ENCODE measurements around the gene LAMC3.
A peak's percentile ranks its signal among the peaks of the same experiment; 100 is the strongest.
"Not testable (repeated sequence)": the region's sequence is repeated elsewhere in the genome, so short reads cannot be mapped to it uniquely, and the experiment has no call there.

LAMC3 gene

DNA sequence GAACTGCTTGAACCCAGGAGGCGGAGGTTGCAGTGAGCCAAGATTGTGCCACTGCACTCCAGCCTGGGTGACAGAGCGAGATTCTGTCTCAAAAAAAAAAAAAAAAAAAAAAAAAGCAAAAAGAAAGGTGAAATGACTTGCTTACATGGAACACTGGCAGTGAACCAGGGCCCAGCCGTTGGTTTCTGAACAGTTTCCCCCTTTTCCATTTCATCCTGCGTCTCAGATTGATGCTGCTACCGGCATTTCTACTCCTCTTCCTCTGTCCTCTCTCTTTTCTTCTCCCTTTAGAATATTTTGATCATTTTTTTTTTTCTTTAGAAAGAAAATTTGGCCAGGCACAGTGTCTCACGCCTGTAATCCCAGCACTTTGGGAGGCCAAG is 106.4 kb downstream of the LAMC3 start:
- H3K36me3 Mint-ChIP-seq (ENCODE audit: low read depth); DNase-seq; H3K4me3 Mint-ChIP-seq; H3K4me1 Mint-ChIP-seq (ENCODE audit: low read depth); H3K27ac Mint-ChIP-seq; H3K9me3 Mint-ChIP-seq: not testable (repeated sequence)
- peaks cover 23% of the 10 kb centered on the region for H3K27me3 Mint-ChIP-seq

DNA sequence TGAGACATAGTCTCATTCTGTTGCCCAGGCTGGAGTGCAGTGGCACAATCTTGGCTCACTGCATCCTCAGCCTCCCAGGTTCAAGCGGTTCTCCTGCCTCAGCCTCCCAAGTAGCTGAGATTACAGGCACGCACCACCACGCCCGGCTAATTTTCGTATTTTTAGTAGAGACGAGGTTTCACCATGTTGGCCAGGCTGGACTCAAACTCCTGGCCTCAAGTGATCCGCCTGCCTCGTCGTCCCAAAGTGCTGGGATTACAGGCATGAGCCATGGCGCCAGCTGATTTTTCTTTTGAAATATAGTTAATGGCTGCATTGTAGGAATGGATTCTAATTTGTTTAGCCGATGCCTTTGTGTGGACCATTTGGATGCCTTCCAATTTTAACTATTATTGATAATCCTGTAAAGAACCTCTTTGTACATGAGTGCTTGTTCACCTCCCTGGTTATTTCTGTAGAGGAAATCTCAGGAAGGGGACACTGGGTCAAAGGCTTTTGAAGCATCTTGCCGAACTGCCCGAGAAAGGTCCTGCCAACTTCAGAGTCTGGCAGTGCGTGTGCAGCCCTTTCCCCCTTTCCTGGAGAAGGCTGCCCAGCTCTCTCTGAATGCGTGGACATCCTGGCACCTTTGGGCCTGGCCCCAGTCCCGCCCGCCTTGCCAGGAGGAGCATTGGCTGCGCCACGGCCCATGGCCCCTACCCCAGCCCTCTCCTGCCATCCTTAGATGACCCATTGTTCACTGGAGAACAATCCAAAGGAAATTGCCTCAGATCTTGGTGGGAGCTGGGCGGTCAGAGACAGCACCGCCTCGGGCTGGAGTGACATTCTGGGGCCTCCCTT is 107.5 kb downstream of the LAMC3 start:
- no peaks in the 10 kb centered on the region for H3K4me1 Mint-ChIP-seq (ENCODE audit: low read depth)
- H3K9me3 Mint-ChIP-seq: no peaks in the 10 kb centered on the region
- no peaks in the 10 kb centered on the region for H3K36me3 Mint-ChIP-seq (ENCODE audit: low read depth)
- peaks cover 23% of the 10 kb centered on the region for H3K27me3 Mint-ChIP-seq
- H3K27ac Mint-ChIP-seq: no peak overlapping the region
- no peak for DNase-seq
- H3K4me3 Mint-ChIP-seq: no peak overlapping the region

DNA sequence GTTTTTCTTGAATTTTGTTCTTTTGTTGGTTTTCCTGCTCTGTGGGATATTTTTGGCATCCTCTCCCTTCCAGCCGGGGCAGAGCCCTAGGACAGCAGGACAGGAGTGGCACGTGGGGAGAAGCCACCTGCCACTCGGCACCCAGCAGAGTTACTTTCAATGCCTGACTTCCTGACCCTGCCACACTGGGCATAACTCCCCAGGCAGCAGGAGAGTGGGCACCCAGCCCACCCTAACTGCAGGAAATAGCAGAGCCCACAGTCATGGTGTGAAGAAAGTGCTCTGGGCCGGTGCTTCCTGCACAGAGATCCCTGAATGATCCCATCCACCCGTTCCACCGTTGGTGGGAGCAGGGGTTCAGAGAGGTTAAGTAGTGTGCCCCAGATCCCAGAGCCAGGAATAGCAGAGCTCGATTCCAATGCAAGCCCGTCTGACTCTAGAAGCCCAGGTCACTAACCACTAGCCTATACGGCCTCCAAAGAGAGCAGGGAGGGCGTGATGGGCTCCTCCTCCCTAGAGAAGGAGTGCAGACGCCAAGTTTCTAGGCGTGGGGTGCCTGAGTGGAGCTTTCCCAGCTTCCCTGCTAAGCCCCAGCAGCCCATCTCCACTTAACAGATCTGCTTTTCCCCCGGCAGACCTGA is 108.3 kb downstream of the LAMC3 start:
- Mint-ChIP-seq H3K27ac (no peak overlapping the region), H3K9me3 (no peaks in the 10 kb centered on the region), H3K36me3 (ENCODE audit: low read depth) (no peaks in the 10 kb centered on the region), H3K4me1 (ENCODE audit: low read depth) (no peaks in the 10 kb centered on the region), H3K4me3 (no peak overlapping the region), H3K27me3 (peaks cover 23% of the 10 kb centered on the region)
- DNase-seq: no peak

DNA sequence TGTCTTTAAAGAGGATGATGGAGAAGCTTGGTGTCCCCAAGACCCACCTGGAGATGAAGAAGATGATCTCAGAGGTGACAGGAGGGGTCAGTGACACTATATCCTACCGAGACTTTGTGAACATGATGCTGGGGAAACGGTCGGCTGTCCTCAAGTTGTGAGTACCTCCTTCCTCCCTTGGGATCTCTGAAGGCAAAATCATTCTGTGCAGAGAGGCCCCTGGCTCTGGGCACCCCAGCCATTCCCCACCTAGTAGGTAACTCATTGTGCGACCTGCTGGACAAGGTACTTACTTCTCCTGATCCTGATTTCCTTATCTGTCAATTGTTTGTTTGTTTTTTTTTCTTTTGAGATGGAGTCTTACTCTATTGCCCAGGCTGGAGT is 108.8 kb downstream of the LAMC3 start:
- H3K27ac Mint-ChIP-seq: no peak overlapping the region
- H3K27me3 Mint-ChIP-seq: peaks cover 23% of the 10 kb centered on the region
- no peaks in the 10 kb centered on the region for H3K9me3 Mint-ChIP-seq
- H3K4me1 Mint-ChIP-seq (ENCODE audit: low read depth): no peaks in the 10 kb centered on the region
- no peaks in the 10 kb centered on the region for H3K36me3 Mint-ChIP-seq (ENCODE audit: low read depth)
- no peak for DNase-seq
- no peak overlapping the region for H3K4me3 Mint-ChIP-seq

DNA sequence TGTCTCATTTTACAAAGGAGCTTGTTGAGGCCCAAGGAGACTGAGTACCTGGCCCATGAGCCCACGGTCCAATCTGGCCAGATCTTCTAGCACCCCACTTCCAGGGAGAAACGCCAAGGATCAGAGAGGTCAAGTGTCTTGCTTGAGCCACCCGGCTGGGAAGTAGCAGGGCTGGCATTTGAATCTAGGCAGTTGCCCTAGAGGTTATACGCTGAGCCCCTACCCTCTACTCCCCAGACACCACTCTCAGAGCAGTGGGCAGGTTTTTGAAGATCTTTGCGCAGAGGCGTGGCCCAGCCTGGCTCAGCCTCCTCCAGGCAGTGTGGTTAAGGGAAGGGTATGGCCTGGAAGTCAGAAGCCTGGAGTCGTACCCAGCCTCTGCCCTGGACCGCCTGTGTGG is 110.6 kb downstream of the LAMC3 start:
- Mint-ChIP-seq H3K4me3 (no peak overlapping the region), H3K4me1 (ENCODE audit: low read depth) (peaks cover under 1% of the 10 kb centered on the region), H3K27me3 (peaks cover 23% of the 10 kb centered on the region), H3K36me3 (ENCODE audit: low read depth) (no peaks in the 10 kb centered on the region), H3K27ac (no peak overlapping the region), H3K9me3 (no peaks in the 10 kb centered on the region)
- no peak for DNase-seq

DNA sequence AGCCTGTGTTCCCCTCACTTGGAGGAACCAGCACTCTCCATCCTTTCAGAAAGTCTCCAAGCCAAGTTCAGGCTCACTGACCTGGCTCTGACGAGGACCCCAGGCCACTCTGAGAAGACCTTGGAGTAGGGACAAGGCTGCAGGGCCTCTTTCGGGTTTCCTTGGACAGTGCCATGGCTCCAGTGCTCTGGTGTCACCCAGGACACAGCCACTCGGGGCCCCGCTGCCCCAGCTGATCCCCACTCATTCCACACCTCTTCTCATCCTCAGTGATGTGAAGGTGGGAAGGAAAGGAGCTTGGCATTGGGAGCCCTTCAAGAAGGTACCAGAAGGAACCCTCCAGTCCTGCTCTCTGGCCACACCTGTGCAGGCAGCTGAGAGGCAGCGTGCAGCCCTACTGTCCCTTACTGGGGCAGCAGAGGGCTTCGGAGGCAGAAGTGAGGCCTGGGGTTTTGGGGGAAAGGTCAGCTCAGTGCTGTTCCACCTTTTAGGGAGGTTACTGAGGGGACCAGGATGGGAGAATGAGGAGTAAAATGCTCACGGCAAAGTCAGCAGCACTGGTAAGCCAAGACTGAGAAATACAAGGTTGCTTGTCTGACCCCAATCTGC is 111.8 kb downstream of the LAMC3 start:
- DNase-seq: no peak
- no peak overlapping the region for H3K4me3 Mint-ChIP-seq
- peaks cover 23% of the 10 kb centered on the region for H3K27me3 Mint-ChIP-seq
- no peaks in the 10 kb centered on the region for H3K9me3 Mint-ChIP-seq
- no peak overlapping the region for H3K27ac Mint-ChIP-seq
- H3K4me1 Mint-ChIP-seq (ENCODE audit: low read depth): peaks cover 3% of the 10 kb centered on the region
- peaks cover 10% of the 10 kb centered on the region for H3K36me3 Mint-ChIP-seq (ENCODE audit: low read depth)

DNA sequence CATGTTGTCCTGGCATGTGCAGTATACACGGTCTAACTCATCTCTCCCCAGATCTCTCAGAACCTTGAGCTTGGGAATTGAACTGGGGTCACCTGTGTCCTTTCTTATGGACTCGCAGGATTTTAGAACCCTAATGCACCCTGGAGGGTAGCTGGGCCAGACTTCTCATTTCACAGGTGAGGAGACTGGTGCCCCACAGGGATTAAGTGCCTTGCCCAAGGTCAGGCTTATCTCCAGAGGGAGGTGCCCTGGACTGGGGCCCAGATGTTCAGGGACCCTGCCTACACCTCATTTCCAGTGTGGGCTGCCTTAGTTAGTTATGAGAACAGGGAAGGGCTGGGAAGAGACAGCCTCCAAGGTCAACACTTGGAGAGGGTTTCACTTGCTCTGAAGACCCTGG is 112.4 kb downstream of the LAMC3 start:
- Mint-ChIP-seq H3K27me3 (peaks cover 23% of the 10 kb centered on the region), H3K9me3 (no peaks in the 10 kb centered on the region), H3K4me3 (no peak overlapping the region), H3K4me1 (ENCODE audit: low read depth) (peaks cover 8% of the 10 kb centered on the region), H3K36me3 (ENCODE audit: low read depth) (peaks cover 16% of the 10 kb centered on the region), H3K27ac (no peak overlapping the region)
- DNase-seq: no peak

DNA sequence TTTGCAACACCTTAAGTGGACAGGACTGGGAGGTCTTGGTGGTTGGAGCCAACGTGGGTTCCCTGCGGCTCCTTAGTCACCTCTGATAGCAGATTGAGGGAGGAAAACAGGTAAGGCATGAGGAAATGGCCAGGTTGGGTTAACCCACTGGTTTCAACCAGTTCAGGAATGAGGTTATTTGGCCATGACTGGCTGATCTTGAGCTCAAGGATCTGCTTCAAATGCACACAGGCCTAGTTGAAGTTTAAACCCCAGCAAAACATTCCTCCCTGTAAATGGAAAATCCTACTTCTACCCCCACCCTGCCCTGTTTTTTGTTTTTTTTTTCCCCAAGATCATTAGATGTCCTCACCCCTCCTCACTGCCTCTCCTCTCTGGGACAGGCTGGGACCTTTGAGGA is 113.2 kb downstream of the LAMC3 start:
- Mint-ChIP-seq H3K36me3 (ENCODE audit: low read depth) (peaks cover 20% of the 10 kb centered on the region), H3K9me3 (no peaks in the 10 kb centered on the region), H3K27me3 (peaks cover 16% of the 10 kb centered on the region), H3K4me1 (ENCODE audit: low read depth) (peaks cover 14% of the 10 kb centered on the region), H3K4me3 (no peak overlapping the region), H3K27ac (no peak overlapping the region)
- no peak for DNase-seq

DNA sequence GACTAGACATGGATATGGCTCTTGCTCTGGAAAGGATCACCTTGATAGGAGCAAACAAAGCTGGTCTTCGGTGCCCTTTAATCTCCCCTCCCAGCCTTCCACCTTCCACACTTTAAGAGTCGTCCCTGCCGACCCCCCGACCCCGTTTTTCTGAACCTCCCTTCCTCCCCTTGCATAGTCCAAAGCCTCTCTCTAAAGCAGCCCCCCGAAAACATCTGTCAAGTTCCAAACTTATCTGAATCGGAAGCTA is 116.0 kb downstream of the LAMC3 start:
- peak overlapping the region; percentile 99 for H3K4me3 Mint-ChIP-seq
- no peak for DNase-seq
- peaks cover 38% of the 10 kb centered on the region for H3K4me1 Mint-ChIP-seq (ENCODE audit: low read depth)
- no peaks in the 10 kb centered on the region for H3K9me3 Mint-ChIP-seq
- H3K27me3 Mint-ChIP-seq: no peaks in the 10 kb centered on the region
- H3K36me3 Mint-ChIP-seq (ENCODE audit: low read depth): peaks cover 48% of the 10 kb centered on the region
- H3K27ac Mint-ChIP-seq: peak overlapping the region; percentile 99

DNA sequence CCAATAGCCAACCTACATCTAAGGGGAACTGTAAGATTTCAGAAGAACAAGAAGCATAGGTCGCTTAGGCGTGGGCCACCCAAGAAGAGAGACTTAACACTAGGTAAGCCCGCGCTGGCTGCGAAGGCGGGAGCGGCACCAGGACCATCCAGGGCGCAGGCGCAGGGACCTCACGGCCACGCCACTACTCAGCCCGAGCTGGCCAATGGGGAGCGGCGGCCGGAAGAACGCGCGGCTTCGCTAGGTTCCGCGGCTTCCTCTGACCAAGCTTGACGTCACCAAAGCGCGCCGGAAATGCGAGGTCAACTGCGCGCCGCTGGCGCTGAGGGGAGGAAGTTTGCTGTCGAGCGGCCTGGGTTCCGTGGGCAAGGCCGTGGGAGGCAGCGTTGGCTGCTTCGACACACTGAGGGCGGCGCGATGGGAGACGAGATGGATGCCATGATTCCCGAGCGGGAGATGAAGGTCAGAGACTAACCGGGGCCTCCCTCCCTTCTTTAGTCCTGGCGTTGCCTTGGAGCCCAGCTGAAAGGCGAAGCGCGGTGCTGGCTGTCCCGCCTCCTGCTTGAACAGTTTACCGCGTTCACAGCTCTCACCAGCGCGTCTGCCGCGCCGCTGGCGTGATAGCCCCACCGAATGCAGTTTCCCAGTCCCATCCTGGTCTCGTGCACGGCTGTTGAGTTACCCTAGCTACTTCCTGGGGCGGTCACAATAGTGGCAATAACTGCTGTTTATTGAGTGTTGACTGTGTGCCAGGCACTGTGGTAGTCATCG is 116.5 kb downstream of the LAMC3 start, which contains the start of gene NUP214:
Gene NUP214, plus strand, starts transcription at position 299 of the 771 bp plus-strand sequence. Its CDS starts 119 bp downstream, at position 418.
- Mint-ChIP-seq H3K27me3 (no peaks in the 10 kb centered on the region), H3K4me3 (peak within 1 kb of the TSS; percentile 99), H3K9me3 (no peaks in the 10 kb centered on the region), H3K27ac (peak within 1 kb of the TSS; percentile 99), H3K4me1 (ENCODE audit: low read depth) (peaks cover 38% of the 10 kb centered on the region), H3K36me3 (ENCODE audit: low read depth) (peaks cover 53% of the 10 kb centered on the region)
- peak; percentile 100 for DNase-seq

DNA sequence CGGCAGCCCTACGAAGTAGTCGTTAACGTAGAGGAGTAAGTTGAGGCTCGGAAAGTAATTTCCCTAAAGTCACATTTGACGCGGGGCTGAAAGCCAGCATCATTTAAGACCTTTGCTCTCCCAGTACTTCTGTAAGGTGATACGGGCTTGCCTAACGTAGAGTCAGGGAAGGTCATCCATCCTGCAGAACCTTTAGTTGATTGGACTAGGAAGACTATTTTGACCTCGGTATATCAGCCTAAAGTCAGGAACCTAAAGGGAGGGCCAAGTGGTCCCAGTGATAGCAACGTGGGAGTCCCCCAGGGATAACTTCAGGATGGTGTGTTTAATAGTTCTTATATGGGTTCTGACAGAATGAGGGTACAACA is 117.1 kb downstream of the LAMC3 start:
- Mint-ChIP-seq H3K9me3 (no peaks in the 10 kb centered on the region), H3K36me3 (ENCODE audit: low read depth) (peaks cover 59% of the 10 kb centered on the region), H3K27me3 (no peaks in the 10 kb centered on the region), H3K4me1 (ENCODE audit: low read depth) (peaks cover 39% of the 10 kb centered on the region), H3K27ac (peak overlapping the region; percentile 99), H3K4me3 (peak overlapping the region; percentile 99)
- no peak for DNase-seq

DNA sequence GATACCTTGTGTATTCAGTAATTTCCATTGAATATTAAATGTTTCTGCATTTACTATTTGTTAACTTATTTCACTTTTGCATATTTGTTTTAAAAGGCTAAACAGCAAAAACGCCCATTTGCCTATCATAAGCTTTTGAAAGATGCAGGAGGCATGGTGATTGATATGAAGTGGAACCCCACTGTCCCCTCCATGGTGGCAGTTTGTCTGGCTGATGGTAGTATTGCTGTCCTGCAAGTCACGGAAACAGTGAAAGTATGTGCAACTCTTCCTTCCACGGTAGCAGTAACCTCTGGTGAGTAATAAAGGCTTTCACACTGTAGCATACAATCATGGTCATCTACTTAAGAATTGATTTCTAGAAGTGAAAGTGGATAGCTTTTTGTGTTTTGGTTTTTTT is 120.2 kb downstream of the LAMC3 start:
- H3K4me1 Mint-ChIP-seq (ENCODE audit: low read depth): peaks cover 39% of the 10 kb centered on the region
- no peaks in the 10 kb centered on the region for H3K9me3 Mint-ChIP-seq
- H3K4me3 Mint-ChIP-seq: no peak overlapping the region
- H3K27ac Mint-ChIP-seq: peak overlapping the region; percentile 41
- peaks cover 89% of the 10 kb centered on the region for H3K36me3 Mint-ChIP-seq (ENCODE audit: low read depth)
- DNase-seq: no peak
- no peaks in the 10 kb centered on the region for H3K27me3 Mint-ChIP-seq

DNA sequence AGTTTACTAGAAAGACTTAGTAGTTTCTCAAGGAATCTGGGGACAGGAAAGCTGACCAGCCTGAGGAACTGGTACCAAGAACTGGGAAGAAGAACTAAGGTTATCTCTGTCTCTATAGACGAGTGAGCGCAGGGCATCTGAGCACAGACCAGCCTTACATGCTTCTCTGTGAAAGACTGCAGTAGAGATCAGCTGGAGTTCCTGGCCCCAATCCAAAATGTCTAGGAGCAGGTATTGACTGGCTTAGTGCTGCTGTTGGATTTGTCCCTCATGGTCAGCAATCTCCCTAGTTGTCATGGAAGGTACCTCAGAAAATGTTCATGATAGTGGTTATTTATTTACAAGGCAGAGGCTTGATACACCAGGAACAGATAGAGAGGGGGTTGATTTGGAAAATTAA is 129.7 kb downstream of the LAMC3 start:
- H3K4me1 Mint-ChIP-seq (ENCODE audit: low read depth): no peaks in the 10 kb centered on the region
- no peak for DNase-seq
- H3K4me3 Mint-ChIP-seq: no peak overlapping the region
- no peaks in the 10 kb centered on the region for H3K27me3 Mint-ChIP-seq
- H3K27ac Mint-ChIP-seq: no peak overlapping the region
- no peaks in the 10 kb centered on the region for H3K9me3 Mint-ChIP-seq
- peaks cover 96% of the 10 kb centered on the region for H3K36me3 Mint-ChIP-seq (ENCODE audit: low read depth)

DNA sequence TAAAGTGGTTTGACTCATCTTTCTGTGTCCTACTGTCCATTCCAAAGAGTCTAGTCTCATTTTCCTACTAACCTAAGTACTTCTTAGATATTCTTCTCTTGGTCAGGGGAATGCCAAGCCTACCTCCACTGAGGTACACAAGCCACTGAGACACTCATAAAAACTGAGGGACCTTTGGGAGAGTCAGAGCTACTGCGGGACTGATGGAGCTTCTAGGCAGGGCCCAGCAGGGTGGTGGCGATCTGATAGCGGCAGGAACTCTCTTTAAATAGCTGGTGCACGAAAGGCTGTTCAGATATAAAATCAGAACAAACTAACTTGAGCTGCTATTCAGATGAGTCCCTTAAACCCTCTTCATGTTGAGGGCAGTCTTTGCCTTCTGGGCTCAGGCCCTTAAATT is 131.1 kb downstream of the LAMC3 start:
- no peaks in the 10 kb centered on the region for H3K4me1 Mint-ChIP-seq (ENCODE audit: low read depth)
- H3K9me3 Mint-ChIP-seq: no peaks in the 10 kb centered on the region
- H3K36me3 Mint-ChIP-seq (ENCODE audit: low read depth): peaks cover 96% of the 10 kb centered on the region
- H3K27me3 Mint-ChIP-seq: no peaks in the 10 kb centered on the region
- DNase-seq: no peak
- H3K27ac Mint-ChIP-seq: no peak overlapping the region
- H3K4me3 Mint-ChIP-seq: no peak overlapping the region

DNA sequence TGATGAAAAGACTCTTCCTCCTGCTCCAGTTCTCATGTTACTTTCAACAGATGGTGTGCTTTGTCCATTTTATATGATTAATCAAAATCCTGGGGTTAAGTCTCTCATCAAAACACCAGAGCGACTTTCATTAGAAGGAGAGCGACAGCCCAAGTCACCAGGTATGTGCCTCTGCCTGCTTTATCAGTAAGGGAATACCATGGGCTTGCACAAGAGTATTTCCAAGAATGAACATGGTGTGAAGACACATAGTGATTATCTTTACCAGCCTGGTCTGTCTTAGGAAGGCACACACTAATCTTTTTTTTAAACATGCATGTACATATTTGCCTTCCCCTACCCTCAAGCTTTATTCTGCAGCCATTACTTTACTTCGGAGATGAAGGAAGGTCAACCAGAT is 131.6 kb downstream of the LAMC3 start:
- Mint-ChIP-seq H3K4me1 (ENCODE audit: low read depth) (no peaks in the 10 kb centered on the region), H3K36me3 (ENCODE audit: low read depth) (peaks cover 96% of the 10 kb centered on the region), H3K9me3 (no peaks in the 10 kb centered on the region), H3K27me3 (no peaks in the 10 kb centered on the region), H3K4me3 (no peak overlapping the region), H3K27ac (no peak overlapping the region)
- no peak for DNase-seq
